Suprapubic skin (tissue), 3 donors: ENCODE measurements around the gene MFN2.

Experiments used
- POLR2A ChIP-seq, 2 donors: fragments of 450-650 bp; IDR thresholded peaks; one replicate each; pipeline ENCODE4 v1.6.1; 2017; ENCODE audit warnings: antibody characterized with exemption in 2 of 2, mild to moderate bottlenecking in 2 of 2, moderate library complexity in 2 of 2
- TF ChIP-seq, protein P1 (sequence below), 2 donors: fragments of 200-600 bp in 1 of 2; fragments of 450-650 bp in 1 of 2; sonication (generic) in 1 of 2; IDR thresholded peaks; one replicate each; pipeline ENCODE4 v1.5.1; 2016 to 2019; ENCODE audit warnings: antibody characterized with exemption in 2 of 2, mild to moderate bottlenecking in 1 of 2, moderate library complexity in 1 of 2

DNA sequence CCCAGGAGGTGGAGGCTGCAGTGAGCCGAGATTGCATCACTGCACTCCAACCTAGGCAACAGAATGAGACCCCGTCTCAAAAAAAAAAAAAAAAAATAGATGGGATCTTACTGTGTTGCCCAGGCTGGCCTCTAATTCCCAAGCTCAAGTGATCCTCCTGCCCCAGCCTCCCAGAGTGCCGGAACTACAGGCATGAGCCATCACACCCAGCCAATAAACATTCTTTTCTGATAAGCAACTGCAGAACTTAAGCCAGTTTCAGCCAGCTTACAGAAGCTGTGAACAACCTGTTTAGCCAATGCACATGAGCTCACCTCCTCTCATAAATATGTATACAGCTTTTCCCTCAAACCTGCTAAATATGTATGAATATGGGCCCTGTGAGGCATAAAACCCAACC lies 35.9 kb downstream of the MFN2 start:
- no peak for TF ChIP-seq POLR2A (IDR thresholded peaks at IDR 0.05)
- TF ChIP-seq, protein P1, sequence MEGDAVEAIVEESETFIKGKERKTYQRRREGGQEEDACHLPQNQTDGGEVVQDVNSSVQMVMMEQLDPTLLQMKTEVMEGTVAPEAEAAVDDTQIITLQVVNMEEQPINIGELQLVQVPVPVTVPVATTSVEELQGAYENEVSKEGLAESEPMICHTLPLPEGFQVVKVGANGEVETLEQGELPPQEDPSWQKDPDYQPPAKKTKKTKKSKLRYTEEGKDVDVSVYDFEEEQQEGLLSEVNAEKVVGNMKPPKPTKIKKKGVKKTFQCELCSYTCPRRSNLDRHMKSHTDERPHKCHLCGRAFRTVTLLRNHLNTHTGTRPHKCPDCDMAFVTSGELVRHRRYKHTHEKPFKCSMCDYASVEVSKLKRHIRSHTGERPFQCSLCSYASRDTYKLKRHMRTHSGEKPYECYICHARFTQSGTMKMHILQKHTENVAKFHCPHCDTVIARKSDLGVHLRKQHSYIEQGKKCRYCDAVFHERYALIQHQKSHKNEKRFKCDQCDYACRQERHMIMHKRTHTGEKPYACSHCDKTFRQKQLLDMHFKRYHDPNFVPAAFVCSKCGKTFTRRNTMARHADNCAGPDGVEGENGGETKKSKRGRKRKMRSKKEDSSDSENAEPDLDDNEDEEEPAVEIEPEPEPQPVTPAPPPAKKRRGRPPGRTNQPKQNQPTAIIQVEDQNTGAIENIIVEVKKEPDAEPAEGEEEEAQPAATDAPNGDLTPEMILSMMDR (IDR thresholded peaks at IDR 0.05), result no peak
